Measurements from ENCODE around the gene IFIT5.
A peak's percentile ranks its signal among the peaks of the same experiment; 100 is the strongest.

The IFIT5 gene

DNA sequence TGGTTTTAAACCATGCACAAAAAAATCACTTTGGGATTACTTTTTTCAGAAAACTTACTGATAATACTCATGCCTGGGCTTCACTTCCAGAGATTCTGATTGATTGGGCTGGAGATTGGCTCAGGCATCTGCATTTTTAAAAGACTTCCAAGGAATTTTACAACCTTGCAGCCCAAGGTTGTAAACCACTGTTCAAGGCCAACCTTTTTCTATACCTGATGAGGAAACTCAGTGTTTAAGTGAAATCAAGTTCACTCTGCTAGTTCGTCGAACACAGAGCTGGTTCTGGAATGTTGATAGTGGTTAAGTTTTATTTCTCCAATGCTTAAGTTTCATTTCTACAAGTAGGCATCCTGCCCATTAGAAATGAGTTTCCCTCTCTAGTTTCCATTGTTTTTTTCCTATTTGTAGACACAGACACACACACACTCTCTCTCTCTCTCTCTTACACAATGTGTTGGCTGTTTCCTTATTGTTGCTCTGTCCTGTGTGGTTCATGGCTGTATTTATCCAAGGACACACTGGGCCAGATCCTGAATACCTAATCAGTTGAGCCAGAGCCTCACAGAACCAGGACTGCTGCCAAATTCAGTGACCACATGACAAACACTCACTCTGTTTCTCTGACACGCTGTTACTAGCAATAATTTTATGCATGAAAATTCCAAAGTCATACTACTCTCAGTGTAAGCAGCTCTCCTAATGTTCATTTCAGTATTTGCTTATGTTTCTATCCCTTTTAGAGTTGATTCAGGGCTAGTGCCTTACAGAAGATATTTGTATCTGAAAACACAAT lies 40.3 kb upstream of the IFIT5 start:
- TF ChIP-seq, protein P1, sequence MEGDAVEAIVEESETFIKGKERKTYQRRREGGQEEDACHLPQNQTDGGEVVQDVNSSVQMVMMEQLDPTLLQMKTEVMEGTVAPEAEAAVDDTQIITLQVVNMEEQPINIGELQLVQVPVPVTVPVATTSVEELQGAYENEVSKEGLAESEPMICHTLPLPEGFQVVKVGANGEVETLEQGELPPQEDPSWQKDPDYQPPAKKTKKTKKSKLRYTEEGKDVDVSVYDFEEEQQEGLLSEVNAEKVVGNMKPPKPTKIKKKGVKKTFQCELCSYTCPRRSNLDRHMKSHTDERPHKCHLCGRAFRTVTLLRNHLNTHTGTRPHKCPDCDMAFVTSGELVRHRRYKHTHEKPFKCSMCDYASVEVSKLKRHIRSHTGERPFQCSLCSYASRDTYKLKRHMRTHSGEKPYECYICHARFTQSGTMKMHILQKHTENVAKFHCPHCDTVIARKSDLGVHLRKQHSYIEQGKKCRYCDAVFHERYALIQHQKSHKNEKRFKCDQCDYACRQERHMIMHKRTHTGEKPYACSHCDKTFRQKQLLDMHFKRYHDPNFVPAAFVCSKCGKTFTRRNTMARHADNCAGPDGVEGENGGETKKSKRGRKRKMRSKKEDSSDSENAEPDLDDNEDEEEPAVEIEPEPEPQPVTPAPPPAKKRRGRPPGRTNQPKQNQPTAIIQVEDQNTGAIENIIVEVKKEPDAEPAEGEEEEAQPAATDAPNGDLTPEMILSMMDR (IDR thresholded peaks at IDR 0.05; ENCODE audit: control insufficient read depth, insufficient read depth, low read depth, low read length, missing control alignments) = no peak
- no peak overlapping the region for H3K4me3 ChIP-seq (ENCODE audit: control insufficient read depth, low read depth, low read length)
- peak; percentile 91 for DNase-seq (ENCODE audit: low read depth)

DNA sequence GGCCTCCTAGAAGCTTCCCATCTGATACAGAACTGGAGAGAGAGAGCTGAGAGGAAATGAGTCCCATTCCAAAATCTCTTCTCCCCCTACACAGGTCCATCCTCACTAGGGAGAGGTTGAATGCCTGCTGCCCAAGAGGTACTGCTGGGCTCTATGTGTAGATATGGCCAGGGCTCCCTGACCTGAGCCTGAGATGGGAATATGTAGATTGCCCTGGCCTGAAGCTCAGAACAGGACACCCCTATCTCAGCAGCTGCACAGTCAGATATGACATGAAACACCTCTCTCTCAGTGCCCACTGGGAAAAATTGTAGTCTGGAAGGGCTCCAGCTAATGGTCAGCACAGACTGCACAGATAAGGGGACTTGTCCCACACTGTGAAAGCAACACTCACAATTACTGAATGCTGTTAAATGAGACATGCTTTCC lies 39.6 kb upstream of the IFIT5 start:
- TF ChIP-seq, protein P1 (IDR thresholded peaks at IDR 0.05; ENCODE audit: control insufficient read depth, insufficient read depth, low read depth, low read length, missing control alignments) = no peak
- H3K4me3 ChIP-seq (ENCODE audit: control insufficient read depth, low read depth, low read length) = no peak overlapping the region
- no peak for DNase-seq (ENCODE audit: low read depth)

DNA sequence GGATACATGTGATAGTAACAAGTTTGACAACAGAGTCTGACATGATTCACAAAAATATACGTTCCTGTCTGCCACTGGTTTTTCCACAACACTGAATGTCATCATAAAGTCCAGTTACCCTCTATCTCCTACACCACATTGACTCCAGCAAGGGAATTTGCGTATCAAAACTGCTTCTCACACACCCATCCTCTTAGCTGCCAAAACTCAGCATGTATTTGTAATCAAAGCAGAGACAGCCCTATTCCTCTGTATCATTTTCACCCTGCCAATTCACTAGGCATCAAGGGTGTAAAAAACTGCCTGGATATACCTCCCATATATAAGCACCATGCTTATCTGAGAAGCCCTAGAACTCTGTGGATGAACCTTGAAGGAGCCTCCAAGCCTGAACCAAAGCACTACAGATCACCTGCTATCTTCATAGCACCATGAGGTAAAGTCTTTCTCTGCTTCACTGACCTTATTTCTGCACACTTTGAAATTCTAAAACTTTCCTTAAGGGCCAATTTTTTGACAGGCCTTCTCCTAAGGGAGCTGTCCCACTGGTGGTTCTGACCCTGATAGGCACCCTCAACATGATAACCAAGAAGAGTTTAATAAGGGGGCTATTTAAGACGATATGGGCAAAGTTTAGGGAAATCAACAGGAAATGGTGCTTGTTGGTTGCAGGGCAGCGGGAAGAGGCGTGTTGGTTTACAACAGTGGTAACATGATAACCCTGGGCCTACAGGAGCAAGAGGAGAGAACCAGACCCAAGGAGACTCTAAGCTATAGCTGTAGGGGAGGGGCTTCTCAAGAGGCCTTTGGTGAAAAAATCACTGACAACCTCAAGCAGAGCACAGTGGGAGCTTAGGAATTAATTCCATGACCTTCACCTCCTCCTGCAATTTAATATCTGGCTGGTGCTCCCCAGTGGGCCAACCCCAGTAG lies 36.4 kb upstream of the IFIT5 start, which contains the start of gene IFIT1B:
Gene IFIT1B (plus strand): TSS at position 352 of the 933 bp plus-strand sequence. CDS start 80 bp downstream, at position 432.
- no peak for DNase-seq (ENCODE audit: low read depth)
- TF ChIP-seq, protein P1 (IDR thresholded peaks at IDR 0.05; ENCODE audit: control insufficient read depth, insufficient read depth, low read depth, low read length, missing control alignments) = no peak

DNA sequence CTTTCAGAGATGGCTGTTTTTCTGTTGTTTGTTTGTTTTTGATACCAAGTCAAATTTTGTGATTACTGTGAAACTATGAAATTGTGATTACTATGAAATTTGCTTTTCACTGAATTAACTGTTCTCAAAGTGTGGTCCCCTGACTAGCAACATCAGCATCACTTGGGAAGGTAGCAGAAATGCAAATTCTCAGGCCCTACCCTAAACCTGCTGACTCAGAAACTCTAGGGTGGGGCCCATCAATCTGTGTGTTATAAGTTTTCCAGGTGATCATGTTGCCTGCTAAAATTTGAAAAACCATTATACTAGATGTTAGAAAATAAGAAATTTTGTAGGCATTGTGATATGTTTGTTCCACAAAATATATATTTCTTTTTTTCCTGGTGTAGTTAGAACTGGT lies 35.3 kb upstream of the IFIT5 start:
- no peak for DNase-seq (ENCODE audit: low read depth)
- TF ChIP-seq, protein P1 (IDR thresholded peaks at IDR 0.05; ENCODE audit: control insufficient read depth, insufficient read depth, low read depth, low read length, missing control alignments) = no peak
- H3K4me3 ChIP-seq (ENCODE audit: control insufficient read depth, low read depth, low read length) = no peak overlapping the region

More for the DNA sequence above, 36.4 kb upstream of the IFIT5 start, which contains the start of gene IFIT1B:
- H3K4me3 ChIP-seq (ENCODE audit: control insufficient read depth, low read depth, low read length) = no peak within 1 kb of the TSS

DNA sequence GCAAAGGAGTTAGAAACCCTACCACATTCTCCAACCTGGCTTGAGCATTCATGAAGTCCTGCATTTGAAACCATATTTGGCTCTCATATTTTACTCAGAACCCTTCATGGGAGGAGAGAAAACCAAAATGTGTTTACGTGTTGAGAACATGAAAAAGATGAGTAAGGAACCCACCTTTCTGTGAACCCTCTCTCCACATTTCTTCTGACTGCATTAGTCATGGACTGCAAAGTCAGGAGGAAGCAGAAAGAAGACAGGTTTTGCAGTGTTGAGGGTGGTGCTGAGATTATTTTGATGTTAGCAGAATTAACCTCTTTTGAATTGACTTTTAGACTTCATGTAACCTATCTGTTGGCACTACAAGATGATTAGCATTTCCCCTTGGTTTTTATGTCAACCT lies 31.6 kb upstream of the IFIT5 start:
- no peak for DNase-seq (ENCODE audit: low read depth)
- H3K4me3 ChIP-seq (ENCODE audit: control insufficient read depth, low read depth, low read length) = no peak overlapping the region
- TF ChIP-seq, protein P1 (IDR thresholded peaks at IDR 0.05; ENCODE audit: control insufficient read depth, insufficient read depth, low read depth, low read length, missing control alignments) = no peak

GRCh38 chr10:89384474-89385340 lies 29.7 kb upstream of the IFIT5 start:
- DNase-seq (ENCODE audit: low read depth) = no peak
- TF ChIP-seq, protein P1 (IDR thresholded peaks at IDR 0.05; ENCODE audit: control insufficient read depth, insufficient read depth, low read depth, low read length, missing control alignments) = no peak
- H3K4me3 ChIP-seq (ENCODE audit: control insufficient read depth, low read depth, low read length) = no peak overlapping the region

Measured in AG09309 (cell line).